ENCODE results near the gene WDR82. TPM values are rescaled to one million over a fixed set of nuclear protein-coding genes. Genes with fewer than 3 reads are reported as not detected.

Gene WDR82
- total and polyA plus RNA-seq, 2 of the 4 experiments (the other 2 are of a cell fraction): 38.1 to 68.1 TPM

GRCh38 chr3:52277972-52278509 lies 408 bp downstream of the WDR82 start:
- Histone ChIP-seq H2BK120ac (ENCODE audit: low read depth, low read length) (peak overlapping the region; percentile 92), H4K20me1 (ENCODE audit: insufficient read depth, low read length) (peaks cover 47% of the 10 kb centered on the region), H4K91ac (ENCODE audit: insufficient read depth, low read depth, low read length) (peak overlapping the region; percentile 97), H2BK15ac (ENCODE audit: low read depth, low read length) (no peak overlapping the region; the same call in 2 of the 3 replicates), H4K5ac (ENCODE audit: low read depth, low read length) (peak overlapping the region; percentile 98), H2BK20ac (ENCODE audit: low read depth, low read length) (no peak overlapping the region), H2AK5ac (ENCODE audit: low read depth, low read length) (peak overlapping the region; percentile 99), H3K4ac (ENCODE audit: low read depth, low read length) (peak overlapping the region; percentile 99), H3K14ac (replicated peaks; ENCODE audit: low read depth, low read length) (peak overlapping the region; percentile 100), H3K27ac (ENCODE audit: insufficient read depth, low read length) (peak overlapping the region; percentile 100), H3K4me2 (ENCODE audit: low read depth, low read length) (peak overlapping the region; percentile 88), H2BK5ac (ENCODE audit: low read depth, low read length, poor library complexity, severe bottlenecking) (peak overlapping the region; percentile 100), H3K36me3 (ENCODE audit: control insufficient read depth, insufficient read depth, low read length) (peaks cover 4% of the 10 kb centered on the region), H3K4me1 (ENCODE audit: control insufficient read depth, insufficient read depth, low read length) (peaks cover 14% of the 10 kb centered on the region), H3K9ac (ENCODE audit: low read depth, low read length) (peak overlapping the region; percentile 100), H2AK9ac (replicated peaks; ENCODE audit: low read depth, low read length, poor library complexity) (peak overlapping the region; percentile 98), H3K9me1 (ENCODE audit: insufficient read depth, low read length) (peaks cover 16% of the 10 kb centered on the region; the same call in 1 of the 2 replicates), H3K27me3 (ENCODE audit: control insufficient read depth, insufficient read depth, low read length) (no peaks in the 10 kb centered on the region), H3K18ac (ENCODE audit: low read depth, low read length) (peak overlapping the region; percentile 97), H3K56ac (ENCODE audit: extremely low read depth, insufficient read depth, low read length) (peak overlapping the region; percentile 92), H3K23ac (ENCODE audit: low read depth, low read length) (peak overlapping the region; percentile 100), H3K4me3 (ENCODE audit: insufficient read depth, low read depth, low read length) (peak overlapping the region; percentile 97), H4K8ac (ENCODE audit: low read depth in 2 of 2, low read length in 2 of 2) (peak overlapping the region; percentile 82 to 99), H3K9me3 (ENCODE audit: control insufficient read depth, insufficient read depth, low read length) (no peaks in the 10 kb centered on the region), H2AFZ (replicated peaks; ENCODE audit: low read length, poor library complexity) (peak overlapping the region; percentile 98), H3K79me1 (ENCODE audit: low read depth in 1 of 2, low read length in 2 of 2) (peaks cover 6 to 18% of the 10 kb centered on the region in 2 experiments; a peak in 3 of 4 replicates)
- dilution Hi-C loops (cut with HindIII; ENCODE audit: low sequenced_read_pairs, unreplicated experiment) (no loop called here), intact Hi-C loops (cut with micrococcal nuclease) (loop anchor here (2.0 to 5.0 kb wide), 2 partner anchors 15 to 41 kb away; partner anchors contain the start of gene TWF2), in situ Hi-C loops (cut with MboI; ENCODE audit: low sequenced_read_pairs) (no loop called here)
- DNase-seq (no peak), ATAC-seq (ENCODE audit: low read depth) (peak; percentile 79)
- 0% methylated on average over 25 of the region's 54 CpGs; no CpG with 5 or more reads in 1 of the 2 experiments for WGBS, 2 experiments (ENCODE audit: extremely low coverage in 2 of 2, insufficient read length in 1 of 2)
- CTCF ChIA-PET: interaction anchor here (0.6 to 1.4 kb wide), 4 partner anchors 17 to 242 kb away, joined by 3 to 6 read pairs (median 4); no protein-coding TSS in a partner anchor
- POLR2A ChIA-PET (ENCODE audit: unreplicated experiment): interaction anchor here (0.6 to 0.7 kb wide), 2 partner anchors 29 to 499 kb away, joined by 4 to 8 read pairs; no protein-coding TSS in a partner anchor
- TF ChIP-seq MAFK (IDR thresholded peaks at IDR 0.05; ENCODE audit: low read depth, low read length): no peak
- peak; percentile 7; the same call in 1 of the 2 replicates for TF ChIP-seq MXI1 (IDR thresholded peaks at IDR 0.05; ENCODE audit: borderline replicate concordance, low read depth, low read length)
- TF ChIP-seq, protein P1, sequence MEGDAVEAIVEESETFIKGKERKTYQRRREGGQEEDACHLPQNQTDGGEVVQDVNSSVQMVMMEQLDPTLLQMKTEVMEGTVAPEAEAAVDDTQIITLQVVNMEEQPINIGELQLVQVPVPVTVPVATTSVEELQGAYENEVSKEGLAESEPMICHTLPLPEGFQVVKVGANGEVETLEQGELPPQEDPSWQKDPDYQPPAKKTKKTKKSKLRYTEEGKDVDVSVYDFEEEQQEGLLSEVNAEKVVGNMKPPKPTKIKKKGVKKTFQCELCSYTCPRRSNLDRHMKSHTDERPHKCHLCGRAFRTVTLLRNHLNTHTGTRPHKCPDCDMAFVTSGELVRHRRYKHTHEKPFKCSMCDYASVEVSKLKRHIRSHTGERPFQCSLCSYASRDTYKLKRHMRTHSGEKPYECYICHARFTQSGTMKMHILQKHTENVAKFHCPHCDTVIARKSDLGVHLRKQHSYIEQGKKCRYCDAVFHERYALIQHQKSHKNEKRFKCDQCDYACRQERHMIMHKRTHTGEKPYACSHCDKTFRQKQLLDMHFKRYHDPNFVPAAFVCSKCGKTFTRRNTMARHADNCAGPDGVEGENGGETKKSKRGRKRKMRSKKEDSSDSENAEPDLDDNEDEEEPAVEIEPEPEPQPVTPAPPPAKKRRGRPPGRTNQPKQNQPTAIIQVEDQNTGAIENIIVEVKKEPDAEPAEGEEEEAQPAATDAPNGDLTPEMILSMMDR (conservative IDR thresholded peaks at IDR 0.05; ENCODE audit: low read depth, low read length): peak; percentile 17; the same call in 1 of the 2 replicates
- BruUV-seq (replicated peaks): TSS peak; percentile 42

Data from IMR-90 (cell line).